HG03280 (cell line): ENCODE results near the gene KMT5B.

ENCODE experiments used
- ATAC-seq: cut with Tn5 transposase; IDR thresholded peaks from one replicate; pipeline ENCODE4 v1.9.1; 2021; ENCODE audit warnings: mild to moderate bottlenecking, moderate library complexity; ENCODE audit not compliant: unreplicated experiment

The KMT5B gene

GRCh38 chr11:68216171-68216938, 3.3 kb upstream of the KMT5B start:
- no peak for ATAC-seq

DNA sequence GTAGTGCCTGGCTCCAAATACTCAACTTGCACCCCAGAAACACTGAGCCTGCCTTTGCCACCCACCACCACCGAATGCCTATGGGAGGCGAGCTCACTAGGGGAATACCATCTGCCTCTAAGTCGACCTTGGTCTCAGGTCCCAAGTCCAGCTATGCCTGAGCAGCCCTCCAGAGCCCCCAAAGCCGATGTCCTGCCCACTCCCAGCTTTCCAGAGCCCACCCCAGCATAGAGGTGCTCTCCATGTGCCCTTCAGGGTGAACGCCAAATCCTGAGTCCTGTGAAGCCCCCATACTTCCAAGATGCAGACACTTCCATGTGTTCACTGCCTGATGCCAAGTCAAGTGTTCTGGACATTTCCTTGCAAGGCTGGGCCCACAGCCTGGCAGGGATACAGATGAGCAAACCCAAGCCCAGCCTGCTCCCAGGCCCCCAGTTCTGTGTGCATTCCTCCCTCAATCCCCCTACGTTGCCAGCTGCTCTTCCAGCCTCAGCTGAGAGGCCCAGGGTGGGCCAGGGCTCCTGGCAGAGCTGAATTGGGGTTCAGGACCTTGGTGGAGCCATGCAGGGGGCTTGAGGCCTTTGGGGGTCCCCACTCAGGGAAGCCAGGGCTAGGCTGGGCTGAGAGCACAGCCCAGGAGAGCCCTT, 2.6 kb upstream of the KMT5B start:
- ATAC-seq: no peak

DNA sequence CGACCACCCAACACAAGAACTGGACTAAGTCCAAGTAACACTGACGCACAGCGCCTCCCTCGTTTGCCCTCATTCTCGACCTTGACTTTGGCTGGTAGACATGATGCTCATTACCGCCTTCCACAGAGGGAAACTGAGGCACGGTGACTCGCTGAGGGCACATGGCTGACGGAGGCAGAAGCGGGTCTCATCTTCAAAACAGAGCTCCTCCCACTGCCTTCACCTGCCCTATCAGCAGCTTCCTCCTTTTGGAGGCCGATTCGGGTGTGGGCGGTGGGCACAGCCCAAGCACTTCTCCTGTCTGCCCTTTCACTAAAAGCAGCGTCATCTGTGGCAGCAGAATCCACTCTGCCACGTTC, 2.0 kb upstream of the KMT5B start:
- ATAC-seq: no peak

DNA sequence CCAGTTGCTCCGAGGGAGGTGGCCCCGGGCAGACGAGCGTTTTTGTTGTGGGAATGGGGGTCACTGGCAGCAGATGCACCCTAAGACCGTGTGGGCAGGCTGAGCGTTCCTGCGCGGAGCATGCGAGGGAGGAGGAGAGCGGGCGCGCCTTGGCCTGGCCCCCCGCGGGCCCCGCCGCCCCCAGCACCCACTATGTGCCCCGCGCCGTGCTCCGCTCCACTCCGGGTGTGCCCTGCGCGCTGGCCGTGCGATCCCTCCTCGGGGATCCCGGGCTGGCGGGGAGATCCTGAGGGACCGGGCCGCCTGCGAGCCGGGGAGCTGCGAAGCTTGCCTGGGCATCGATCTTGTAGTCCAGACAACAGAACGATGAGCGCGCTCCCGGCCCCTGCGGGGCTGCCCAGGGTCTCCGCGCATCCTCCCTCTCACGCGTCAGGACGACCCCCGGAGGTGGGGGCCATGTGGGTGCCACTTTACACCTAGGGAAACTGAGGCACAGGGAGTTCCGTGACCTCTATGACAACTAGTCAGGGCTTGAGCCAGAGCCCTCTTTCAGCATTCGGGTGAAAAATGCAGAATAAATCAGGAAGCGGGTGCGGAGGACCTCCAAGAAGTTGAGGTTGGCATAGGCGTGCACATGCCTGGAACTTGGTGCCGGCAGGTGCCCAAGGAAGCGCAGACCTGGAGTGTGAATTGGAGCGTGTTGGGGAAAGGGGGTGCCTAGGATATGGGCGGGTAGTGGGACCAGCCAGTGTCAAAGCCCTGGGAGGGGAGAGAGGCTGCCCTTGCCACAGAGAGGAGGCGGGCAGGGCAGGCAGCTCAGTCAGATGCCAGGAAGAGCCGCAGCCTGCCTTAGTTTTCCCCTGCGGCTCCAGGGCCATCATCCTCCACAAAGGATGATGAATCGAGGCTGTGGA, 1.3 kb upstream of the KMT5B start:
- ATAC-seq: no peak

- peak; percentile 53 for ATAC-seq
These were observed 568 bp upstream of the KMT5B start for GRCh38 chr11:68213555-68214172.

GRCh38 chr11:68212421-68213134, 518 bp downstream of the KMT5B start:
- ATAC-seq: peak; percentile 53

DNA sequence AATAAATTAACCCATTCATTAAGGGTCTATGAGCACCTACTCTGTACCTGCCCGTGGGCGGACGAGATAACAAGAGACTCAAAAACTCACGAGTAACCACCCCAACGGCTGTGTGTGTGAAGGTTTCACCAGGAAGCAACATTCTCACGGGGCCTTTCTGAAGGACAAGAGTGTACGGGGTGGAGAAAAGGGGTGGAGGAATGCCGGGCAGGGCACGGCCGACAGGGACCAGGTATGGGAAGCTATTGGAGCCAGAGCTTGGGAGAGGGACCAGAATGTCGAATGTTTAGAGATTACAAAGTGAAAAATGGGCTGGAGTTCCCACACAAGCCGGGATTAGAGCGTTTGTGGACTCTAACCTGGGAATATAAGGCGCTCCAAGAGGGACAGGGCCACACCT, 1.6 kb downstream of the KMT5B start:
- no peak for ATAC-seq

DNA sequence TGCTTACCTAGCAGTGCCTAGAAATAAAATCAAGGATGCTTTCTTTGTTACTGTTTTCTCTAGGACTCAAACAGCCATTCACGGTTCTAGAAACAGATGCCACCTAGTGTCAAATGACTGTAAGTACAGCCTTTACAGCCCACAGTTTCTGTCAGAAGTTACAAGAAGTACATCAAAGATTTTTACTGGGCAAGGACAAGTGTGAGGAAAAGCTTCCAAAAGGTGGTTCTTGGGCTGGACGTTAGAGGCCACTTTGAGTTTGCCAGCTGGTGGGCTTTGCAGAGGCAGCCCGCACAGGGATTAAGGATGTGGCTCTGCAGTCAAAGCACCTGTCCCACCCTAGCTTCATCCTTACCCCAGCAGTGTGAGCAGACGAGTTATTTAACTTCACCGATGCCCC, 6.9 kb downstream of the KMT5B start:
- no peak for ATAC-seq

- no peak for ATAC-seq
These were observed 8.7 kb downstream of the KMT5B start for GRCh38 chr11:68204402-68204801.

DNA sequence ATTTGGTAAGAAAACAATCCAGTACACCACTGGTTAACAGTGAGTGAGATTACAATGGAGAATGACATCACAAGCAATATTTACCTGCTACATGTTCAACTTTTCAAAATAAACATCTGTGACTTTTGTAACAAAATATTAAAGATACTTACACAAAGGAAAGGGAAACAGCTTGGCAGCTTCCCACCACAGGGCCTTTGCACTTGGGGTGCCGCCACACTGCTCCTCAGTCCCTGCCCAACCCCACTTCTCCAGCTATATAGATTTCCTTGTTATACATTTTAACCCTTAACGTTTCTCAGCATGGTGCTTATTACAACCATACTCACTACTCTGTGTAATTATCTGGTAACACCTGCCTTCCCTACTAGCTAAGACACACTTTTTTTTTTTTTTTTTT, 10.9 kb downstream of the KMT5B start:
- ATAC-seq: no peak

DNA sequence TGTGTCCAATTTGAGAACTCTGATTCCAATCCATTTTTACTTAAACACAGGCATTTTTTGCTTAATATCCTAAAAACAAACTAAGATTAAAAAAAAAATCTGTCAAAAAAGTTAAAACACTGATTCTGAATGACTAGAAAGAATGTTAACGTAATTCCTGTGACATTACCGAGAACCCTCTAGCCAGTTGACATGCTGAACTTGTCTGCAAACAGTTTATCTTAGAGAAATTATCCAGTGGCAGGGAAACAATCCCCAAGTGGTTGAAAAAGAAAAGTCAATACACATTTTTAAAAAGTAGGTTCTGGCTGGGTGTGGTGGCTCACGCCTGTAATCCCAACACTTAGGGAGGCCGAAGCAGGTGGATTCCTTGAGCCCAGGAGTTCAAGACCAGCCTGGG, 11.6 kb downstream of the KMT5B start:
- ATAC-seq: no peak

DNA sequence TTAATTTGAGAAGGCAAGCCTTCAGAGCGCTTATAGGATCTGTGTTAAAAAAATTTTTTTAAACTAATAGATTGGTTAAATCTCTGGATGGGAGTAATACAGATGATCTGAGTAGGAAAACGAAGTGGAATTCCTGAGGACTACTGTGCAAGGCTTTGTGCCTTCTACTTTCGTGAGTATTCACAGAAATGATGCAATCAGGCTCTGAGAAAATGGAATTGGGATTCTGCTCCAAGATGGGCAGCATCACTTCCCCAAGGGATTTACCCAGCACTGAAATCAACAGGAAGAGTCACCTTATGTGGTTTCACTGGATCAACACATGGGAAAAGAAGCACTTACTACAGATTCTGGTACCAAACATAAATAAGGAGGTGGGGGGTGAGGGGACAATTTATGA, 12.5 kb downstream of the KMT5B start:
- no peak for ATAC-seq

- ATAC-seq: no peak
These were observed 13.7 kb downstream of the KMT5B start for GRCh38 chr11:68199295-68199987.

- ATAC-seq: no peak
These were observed 16.9 kb downstream of the KMT5B start for GRCh38 chr11:68196219-68196618.

DNA sequence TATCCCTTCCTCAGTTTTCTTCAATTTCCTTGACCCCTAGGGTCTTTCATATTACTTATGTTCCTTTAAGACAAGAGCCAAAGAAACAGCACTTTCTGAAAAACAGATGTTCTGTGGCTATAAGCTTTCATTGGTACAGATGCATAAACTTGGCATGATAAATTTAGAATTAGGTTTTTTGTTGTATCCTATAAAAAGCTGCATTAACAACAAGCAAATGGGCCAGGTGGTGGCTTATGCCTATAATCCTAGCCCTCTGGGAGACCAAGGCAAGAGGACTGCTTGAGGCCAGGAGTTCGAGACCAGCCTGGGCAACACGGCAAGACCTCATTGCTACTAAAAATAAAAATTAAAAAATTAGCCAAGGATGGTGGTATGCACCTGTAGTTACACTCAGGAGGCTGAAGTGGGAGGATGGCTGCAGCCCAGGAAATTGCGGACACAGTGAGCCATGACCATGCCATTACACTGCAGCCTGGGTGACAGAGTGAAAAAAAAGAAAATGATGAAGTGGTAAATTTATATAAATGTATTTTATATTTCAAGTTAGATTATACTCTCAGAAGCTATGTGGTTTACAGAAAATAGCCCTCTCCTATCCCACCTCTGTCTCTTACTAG, 18.3 kb downstream of the KMT5B start:
- no peak for ATAC-seq

- no peak for ATAC-seq
These were observed 20.1 kb downstream of the KMT5B start for GRCh38 chr11:68193018-68193417.

GRCh38 chr11:68191661-68192579, 21.2 kb downstream of the KMT5B start:
- ATAC-seq: no peak

DNA sequence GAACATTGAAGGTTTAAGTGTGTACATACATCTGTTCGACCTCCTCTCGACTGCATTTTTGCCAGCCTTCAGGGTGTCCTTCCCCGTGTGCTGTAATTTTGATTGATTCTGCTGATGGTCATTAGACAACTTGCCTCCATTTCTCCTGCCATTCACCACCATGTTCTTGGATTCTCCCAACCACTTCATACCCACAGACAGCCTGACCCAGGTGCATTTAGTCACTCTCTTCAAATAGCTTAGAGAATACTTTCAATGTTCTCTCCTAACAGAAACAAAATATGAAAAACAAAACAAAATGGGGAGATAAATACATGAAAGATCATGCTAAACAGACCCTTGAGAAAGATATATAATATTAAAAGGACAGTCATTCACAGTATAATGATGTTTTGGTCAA, 23.2 kb downstream of the KMT5B start:
- no peak for ATAC-seq

- ATAC-seq: no peak
These were observed 24.0 kb downstream of the KMT5B start for GRCh38 chr11:68189082-68189481.
